BLaER1 (cell line): ENCODE measurements around the gene AOC3.

Experiments
- H3K27ac ChIP-seq: shearing (Covaris generic); formaldehyde crosslinking; 2 replicates; pipeline ENCODE4 v1.8.1; 2022
- H3K27me3 ChIP-seq: shearing (Covaris generic); formaldehyde crosslinking; 2 replicates; pipeline ENCODE4 v1.8.1; 2022
- H3K36me3 ChIP-seq: shearing (Covaris generic); formaldehyde crosslinking; 2 replicates; pipeline ENCODE4 v1.8.1; 2022
- H3K4me1 ChIP-seq: shearing (Covaris generic); formaldehyde crosslinking; 2 replicates; pipeline ENCODE4 v1.8.1; 2022
- H3K4me2 ChIP-seq: shearing (Covaris generic); formaldehyde crosslinking; 2 replicates; pipeline ENCODE4 v1.8.1; 2022
- H3K4me3 ChIP-seq: shearing (Covaris generic); formaldehyde crosslinking; 2 replicates; pipeline ENCODE4 v1.8.1; 2022
- H3K9ac ChIP-seq: shearing (Covaris generic); formaldehyde crosslinking; 2 replicates; pipeline ENCODE4 v1.8.1; 2022
- H3K9me3 ChIP-seq: shearing (Covaris generic); formaldehyde crosslinking; 2 replicates; pipeline ENCODE4 v1.8.1; 2022
- H4K20me1 ChIP-seq: shearing (Covaris generic); formaldehyde crosslinking; 2 replicates; pipeline ENCODE4 v1.8.1; 2022
- Cebpa-rat ChIP-seq: shearing (Covaris generic); IDR thresholded peaks from 2 replicates; pipeline ENCODE4 v1.8.1; 2022

Gene AOC3

GRCh38 chr17:42906772-42907446, 55.9 kb downstream of the AOC3 start:
- H3K9ac ChIP-seq = no peak overlapping the region
- no peaks in the 10 kb centered on the region for H3K36me3 ChIP-seq
- H3K4me1 ChIP-seq = peaks cover 17% of the 10 kb centered on the region
- H3K27me3 ChIP-seq = no peaks in the 10 kb centered on the region
- TF ChIP-seq Cebpa-rat = no peak
- no peaks in the 10 kb centered on the region for H4K20me1 ChIP-seq
- no peak overlapping the region for H3K27ac ChIP-seq
- no peak overlapping the region for H3K4me3 ChIP-seq
- no peak overlapping the region for H3K4me2 ChIP-seq
- H3K9me3 ChIP-seq = no peaks in the 10 kb centered on the region
